Left lung (tissue), 10 donors: ENCODE results near the gene COX18. TPM values are rescaled to one million over a fixed set of nuclear protein-coding genes. Genes with fewer than 3 reads are reported as not detected.
A peak's percentile ranks its signal among the peaks of the same experiment; 100 is the strongest.

Experiments used
- ATAC-seq: fragments of 200-7000 bp; cut with Tn5 transposase; one replicate; pipeline ENCODE4 v1.9.1; 2020; ENCODE audit warnings: moderate library complexity
- DNase-seq, 4 donors: peaks; one replicate each; pipeline ENCODE4 v3.0.0-alpha.2; 2013 to 2020
- H3K27ac ChIP-seq, 2 donors: fragments of 200-600 bp; sonication (generic) in 1 of 2; one replicate each; pipeline versions ENCODE4 v1.5.0 to v1.8.0; 2020 to 2021
- H3K27me3 ChIP-seq, 2 donors: fragments of 200-600 bp; sonication (generic) in 1 of 2; one replicate each; pipeline versions ENCODE4 v1.5.0 to v1.8.0; 2020 to 2021
- H3K36me3 ChIP-seq, 2 donors: fragments of 200-600 bp; sonication (generic) in 1 of 2; one replicate each; pipeline versions ENCODE4 v1.5.0 to v1.8.0; 2020 to 2021
- H3K4me1 ChIP-seq, 2 donors: fragments of 200-600 bp; one replicate each; pipeline ENCODE4 v1.8.0; 2021
- H3K4me3 ChIP-seq, 2 donors: fragments of 200-600 bp; sonication (generic) in 1 of 2; one replicate each; pipeline versions ENCODE4 v1.5.0 to v1.8.0; 2020 to 2021; ENCODE audit warnings: mild to moderate bottlenecking in 1 of 2
- H3K9me3 ChIP-seq, 2 donors: fragments of 200-600 bp; sonication (generic) in 1 of 2; one replicate each; pipeline versions ENCODE4 v1.5.0 to v1.8.0; 2020 to 2021
- intact Hi-C, 2 donors: fragments of 100-400 bp; cut with DNase I; formaldehyde crosslinking; loops; one replicate each; pipeline versions ENCODE4 v1.11.2 to v1.14.2; 2022
- polyA plus RNA-seq, 6 donors: library from polyadenylated mRNA; unstranded; fragments of 120-200 nt; gene quantifications; one replicate each; pipeline ENCODE4 v1.2.1, GENCODE V29; 2013; ENCODE audit not compliant: insufficient read length in 6 of 6
- total RNA-seq, 2 donors: library from RNA; stranded (reverse); fragmentation: NEBNext Ultra II Directional; extraction: Animal tissue kit (Norgen Biotek cat#: 25700); gene quantifications; one replicate each; pipeline ENCODE4 v1.2.1, GENCODE V29; 2021
- TF ChIP-seq, protein P1 (sequence below), 2 donors: fragments of 200-600 bp; sonication (generic) in 1 of 2; IDR thresholded peaks; one replicate each; pipeline versions ENCODE4 v1.5.0 to v1.8.0; 2021; ENCODE audit warnings: antibody characterized with exemption in 2 of 2
- donor health status: DM: no; HTN: yes; CAD: no.
- donor health status: DM: no; HTN: no; CAD: no.

The COX18 gene
- total and polyA plus RNA-seq, 8 donors = 14.6 to 19.7 (median 17.4) TPM

DNA sequence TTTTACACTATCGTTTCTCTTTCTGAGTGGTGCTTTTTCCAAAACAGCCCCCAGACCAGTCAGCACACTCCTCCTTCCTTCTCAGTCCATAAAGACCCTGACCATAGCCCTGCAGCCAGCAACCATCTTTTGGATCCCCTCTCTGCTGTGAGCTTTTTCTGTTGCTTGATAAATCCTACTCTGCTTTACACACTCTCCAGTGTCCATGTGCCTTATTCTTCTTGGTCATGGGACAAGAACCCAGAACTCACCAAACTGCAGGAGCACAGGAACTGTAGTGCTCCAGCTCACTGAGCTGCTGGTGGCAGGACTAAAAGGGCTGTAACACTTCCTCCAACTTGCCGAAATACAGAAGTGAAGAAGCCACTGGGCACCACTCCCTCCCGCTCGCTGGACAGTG, 32.5 kb downstream of the COX18 start:
- intact Hi-C loops = no loop called here

DNA sequence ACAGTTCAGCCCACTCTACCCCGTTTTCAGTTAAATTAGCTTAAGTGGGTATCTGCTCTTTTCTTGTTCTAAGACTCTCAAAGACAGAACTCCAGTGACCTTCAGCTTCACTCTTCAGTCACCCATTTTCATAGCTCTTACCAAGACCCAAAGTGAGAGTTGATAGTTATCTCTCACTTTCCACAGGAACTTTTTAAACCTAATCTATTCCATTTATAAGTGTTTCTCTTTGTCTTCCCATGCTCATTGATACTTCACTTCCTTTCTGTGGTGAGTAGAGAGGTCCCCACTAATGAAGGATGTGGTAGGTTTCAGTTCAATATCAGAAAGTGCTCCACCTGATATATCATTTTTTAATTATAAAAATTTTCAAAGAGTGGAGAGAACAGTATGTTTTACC, 33.4 kb downstream of the COX18 start:
- H3K27me3 ChIP-seq = no peaks in the 10 kb centered on the region
- peaks cover 0 to 16% of the 10 kb centered on the region in 2 donors for H3K9me3 ChIP-seq
- intact Hi-C loops = no loop called here
- DNase-seq (no peak), ATAC-seq (no peak)
- no peak overlapping the region for H3K27ac ChIP-seq
- TF ChIP-seq, protein P1, sequence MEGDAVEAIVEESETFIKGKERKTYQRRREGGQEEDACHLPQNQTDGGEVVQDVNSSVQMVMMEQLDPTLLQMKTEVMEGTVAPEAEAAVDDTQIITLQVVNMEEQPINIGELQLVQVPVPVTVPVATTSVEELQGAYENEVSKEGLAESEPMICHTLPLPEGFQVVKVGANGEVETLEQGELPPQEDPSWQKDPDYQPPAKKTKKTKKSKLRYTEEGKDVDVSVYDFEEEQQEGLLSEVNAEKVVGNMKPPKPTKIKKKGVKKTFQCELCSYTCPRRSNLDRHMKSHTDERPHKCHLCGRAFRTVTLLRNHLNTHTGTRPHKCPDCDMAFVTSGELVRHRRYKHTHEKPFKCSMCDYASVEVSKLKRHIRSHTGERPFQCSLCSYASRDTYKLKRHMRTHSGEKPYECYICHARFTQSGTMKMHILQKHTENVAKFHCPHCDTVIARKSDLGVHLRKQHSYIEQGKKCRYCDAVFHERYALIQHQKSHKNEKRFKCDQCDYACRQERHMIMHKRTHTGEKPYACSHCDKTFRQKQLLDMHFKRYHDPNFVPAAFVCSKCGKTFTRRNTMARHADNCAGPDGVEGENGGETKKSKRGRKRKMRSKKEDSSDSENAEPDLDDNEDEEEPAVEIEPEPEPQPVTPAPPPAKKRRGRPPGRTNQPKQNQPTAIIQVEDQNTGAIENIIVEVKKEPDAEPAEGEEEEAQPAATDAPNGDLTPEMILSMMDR (IDR thresholded peaks at IDR 0.05) = no peak
- H3K4me1 ChIP-seq = no peaks in the 10 kb centered on the region
- H3K36me3 ChIP-seq = no peaks in the 10 kb centered on the region
- H3K4me3 ChIP-seq = no peak overlapping the region

More for the DNA sequence above, 32.5 kb downstream of the COX18 start:
- Histone ChIP-seq H3K4me1 (no peaks in the 10 kb centered on the region), H3K36me3 (no peaks in the 10 kb centered on the region), H3K9me3 (peaks cover 0 to 16% of the 10 kb centered on the region in 2 donors), H3K27ac (no peak overlapping the region), H3K27me3 (no peaks in the 10 kb centered on the region), H3K4me3 (no peak overlapping the region)
- ATAC-seq (no peak), DNase-seq (no peak)
- TF ChIP-seq, protein P1 (IDR thresholded peaks at IDR 0.05) = no peak

DNA sequence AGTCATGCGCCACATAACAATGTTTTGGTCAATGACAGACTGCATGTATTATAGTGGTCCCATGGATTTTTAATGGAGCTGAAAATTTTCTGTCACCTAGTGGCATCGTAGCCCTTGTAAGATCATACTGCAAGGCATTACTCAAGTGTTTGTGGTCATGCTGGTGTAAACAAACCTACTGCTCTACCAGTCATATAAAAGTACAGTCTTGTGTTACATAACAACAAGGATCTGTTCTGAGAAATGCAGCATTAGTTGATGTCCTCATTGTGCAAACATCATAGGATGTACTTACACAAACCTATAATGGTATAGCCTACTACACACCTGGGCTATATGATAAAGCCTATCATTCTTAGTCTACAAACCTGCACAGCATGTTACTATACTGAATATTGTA, 34.6 kb downstream of the COX18 start:
- H3K27me3 ChIP-seq = no peaks in the 10 kb centered on the region
- no peaks in the 10 kb centered on the region for H3K4me1 ChIP-seq
- H3K9me3 ChIP-seq = peaks cover 0 to 14% of the 10 kb centered on the region in 2 donors
- ATAC-seq = no peak
- H3K27ac ChIP-seq = no peak overlapping the region
- TF ChIP-seq, protein P1 (IDR thresholded peaks at IDR 0.05) = no peak
- DNase-seq = no peak
- intact Hi-C loops = no loop called here
- no peak overlapping the region for H3K4me3 ChIP-seq
- H3K36me3 ChIP-seq = no peaks in the 10 kb centered on the region

DNA sequence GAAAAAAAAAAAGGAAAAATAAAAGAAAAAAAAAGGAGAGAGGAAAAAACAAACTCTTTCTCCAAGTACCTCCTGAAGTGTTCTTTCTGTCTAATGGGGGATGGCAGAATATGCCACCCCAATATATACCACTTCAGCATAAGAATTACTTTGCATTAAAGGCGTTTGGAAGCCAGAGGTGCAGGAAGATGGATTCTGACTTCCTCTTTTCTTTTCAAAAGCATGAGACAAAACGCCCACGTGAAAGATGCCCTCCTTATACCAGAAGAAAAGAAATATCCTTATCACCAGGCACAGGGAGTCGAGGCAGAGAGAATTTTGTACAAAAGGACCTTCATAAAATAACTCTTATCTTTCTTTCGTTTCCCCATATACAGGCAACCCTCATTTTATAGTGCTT, 40.9 kb downstream of the COX18 start:
- TF ChIP-seq, protein P1 (IDR thresholded peaks at IDR 0.05) = no peak
- no peak overlapping the region for H3K4me3 ChIP-seq
- intact Hi-C loops = no loop called here

DNA sequence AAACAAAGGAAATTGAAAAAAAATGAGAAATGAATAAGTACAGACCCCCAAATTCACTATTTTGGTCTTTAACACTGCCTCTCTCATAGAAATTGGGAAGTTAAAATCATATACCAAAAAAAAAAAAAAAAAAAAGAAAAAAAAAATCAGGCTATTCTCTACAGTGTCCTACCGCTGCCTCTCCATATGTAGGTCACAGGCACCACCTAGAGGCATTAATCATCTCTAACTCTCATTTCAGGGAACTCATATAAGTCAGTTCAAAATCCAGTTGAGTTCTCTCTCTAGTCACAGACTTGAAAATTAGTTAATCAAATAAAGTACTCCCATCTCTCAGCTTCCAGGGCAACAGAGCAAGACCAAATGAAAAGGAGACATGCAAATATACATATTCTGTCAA, 47.9 kb downstream of the COX18 start:
- H3K27me3 ChIP-seq = no peaks in the 10 kb centered on the region
- DNase-seq = peak in 2 of 4 donors; percentile 11 to 23
- TF ChIP-seq, protein P1 (IDR thresholded peaks at IDR 0.05) = no peak
- no peaks in the 10 kb centered on the region for H3K36me3 ChIP-seq
- intact Hi-C loops = loop anchor here in 1 of 2 donors (5.0 kb wide), 1 partner anchor 699 kb away; no protein-coding TSS in a partner anchor
- H3K27ac ChIP-seq = no peak overlapping the region
- ATAC-seq = peak; percentile 57
- H3K4me1 ChIP-seq = no peaks in the 10 kb centered on the region
- no peaks in the 10 kb centered on the region for H3K9me3 ChIP-seq
- no peak overlapping the region for H3K4me3 ChIP-seq

More for the DNA sequence above, 40.9 kb downstream of the COX18 start:
- DNase-seq (no peak), ATAC-seq (no peak)
- H3K4me1 ChIP-seq = no peaks in the 10 kb centered on the region
- H3K27ac ChIP-seq = no peak overlapping the region
- H3K36me3 ChIP-seq = no peaks in the 10 kb centered on the region
- H3K9me3 ChIP-seq = no peaks in the 10 kb centered on the region
- H3K27me3 ChIP-seq = no peaks in the 10 kb centered on the region
